D341Med (cell line): ENCODE measurements around the gene MIER2.
A peak's percentile ranks its signal among the peaks of the same experiment; 100 is the strongest.
"Not testable (repeated sequence)": the region's sequence is repeated elsewhere in the genome, so short reads cannot be mapped to it uniquely, and the experiment has no call there.

ENCODE experiments used
- DNase-seq: peaks from one replicate; pipeline ENCODE4 v3.0.0; 2012; ENCODE audit warnings: low spot score

Gene MIER2

GRCh38 chr19:362154-362553, 17.6 kb upstream of the MIER2 start:
- DNase-seq: no peak

GRCh38 chr19:359653-359925, 15.0 kb upstream of the MIER2 start:
- DNase-seq: no peak

GRCh38 chr19:355536-355935, 10.9 kb upstream of the MIER2 start:
- DNase-seq: not testable (repeated sequence)

GRCh38 chr19:355134-355533, 10.5 kb upstream of the MIER2 start:
- DNase-seq: no peak

GRCh38 chr19:351976-352625, 7.5 kb upstream of the MIER2 start:
- DNase-seq: no peak

GRCh38 chr19:347946-348861, 3.6 kb upstream of the MIER2 start:
- DNase-seq: no peak

GRCh38 chr19:345320-345879, 804 bp upstream of the MIER2 start:
- DNase-seq: no peak

GRCh38 chr19:343941-344624, 513 bp downstream of the MIER2 start:
- DNase-seq: peak; percentile 93

- DNase-seq: no peak
These were observed 1.1 kb downstream of the MIER2 start for GRCh38 chr19:343451-343931.

- no peak for DNase-seq
These were observed 1.7 kb downstream of the MIER2 start for GRCh38 chr19:342801-343421.

GRCh38 chr19:342128-342455, 2.5 kb downstream of the MIER2 start:
- no peak for DNase-seq

GRCh38 chr19:341386-342127, 3.0 kb downstream of the MIER2 start:
- no peak for DNase-seq

GRCh38 chr19:340620-341385, 3.8 kb downstream of the MIER2 start:
- DNase-seq: no peak

GRCh38 chr19:339262-339887, 5.2 kb downstream of the MIER2 start:
- no peak for DNase-seq

GRCh38 chr19:338421-338820, 6.2 kb downstream of the MIER2 start:
- DNase-seq: no peak

- DNase-seq: no peak
These were observed 8.5 kb downstream of the MIER2 start for GRCh38 chr19:336067-336614.

GRCh38 chr19:335486-336066, 9.0 kb downstream of the MIER2 start:
- DNase-seq: no peak

- DNase-seq: no peak
These were observed 9.5 kb downstream of the MIER2 start for GRCh38 chr19:335072-335471.

GRCh38 chr19:334296-335071, 10.1 kb downstream of the MIER2 start:
- no peak for DNase-seq
